Measurements from ENCODE around the gene GRHL1.

GRHL1 gene

GRCh38 chr2:10046931-10047330 is 95.4 kb downstream of the GRHL1 start:
- peaks cover 4% of the 10 kb centered on the region for H3K27me3 Mint-ChIP-seq (ENCODE audit: low read depth)
- no peaks in the 10 kb centered on the region for H3K9me3 Mint-ChIP-seq
- no peak for TF ChIP-seq CTCF (IDR thresholded peaks at IDR 0.05; ENCODE audit: unreplicated experiment in 3 of 3)
- H3K36me3 Mint-ChIP-seq (ENCODE audit: low read depth): peaks cover 29% of the 10 kb centered on the region
- peak overlapping the region in 2 of 3 experiments; percentile 3 to 16 for H3K4me3 Mint-ChIP-seq
- H3K27ac Mint-ChIP-seq: peak overlapping the region; percentile 2 to 50 (median 12)
- H3K4me1 Mint-ChIP-seq: peaks cover 37% of the 10 kb centered on the region

GRCh38 chr2:10047616-10048500 is 96.4 kb downstream of the GRHL1 start:
- TF ChIP-seq CTCF (IDR thresholded peaks at IDR 0.05; ENCODE audit: unreplicated experiment in 3 of 3): no peak
- H3K27ac Mint-ChIP-seq: peak overlapping the region in 1 of 3 experiments; percentile 50
- H3K27me3 Mint-ChIP-seq (ENCODE audit: low read depth): no peaks in the 10 kb centered on the region
- no peak overlapping the region for H3K4me3 Mint-ChIP-seq
- H3K36me3 Mint-ChIP-seq (ENCODE audit: low read depth): peaks cover 38% of the 10 kb centered on the region
- H3K9me3 Mint-ChIP-seq: no peaks in the 10 kb centered on the region
- peaks cover 31% of the 10 kb centered on the region for H3K4me1 Mint-ChIP-seq

GRCh38 chr2:10048501-10049171 is 97.1 kb downstream of the GRHL1 start:
- H3K4me3 Mint-ChIP-seq: peak overlapping the region in 1 of 3 experiments; percentile 46
- H3K9me3 Mint-ChIP-seq: no peaks in the 10 kb centered on the region
- TF ChIP-seq CTCF (IDR thresholded peaks at IDR 0.05; ENCODE audit: unreplicated experiment in 3 of 3): peak; percentile 57 to 74 (median 60)
- H3K27ac Mint-ChIP-seq: peak overlapping the region in 2 of 3 experiments; percentile 20 to 27
- H3K36me3 Mint-ChIP-seq (ENCODE audit: low read depth): peaks cover 46% of the 10 kb centered on the region
- no peaks in the 10 kb centered on the region for H3K27me3 Mint-ChIP-seq (ENCODE audit: low read depth)
- peaks cover 37% of the 10 kb centered on the region for H3K4me1 Mint-ChIP-seq
